H9 (cell line): Measurements from ENCODE around the gene RYR3. TPM values are rescaled to one million over a fixed set of nuclear protein-coding genes. Genes with fewer than 3 reads are reported as not detected.

ENCODE experiments used
- DNase-seq: peaks from one replicate; pipeline ENCODE4 v3.0.0-alpha.2; 2017
- H2AFZ ChIP-seq: one replicate; pipeline ENCODE4 v1.6.1; 2013; ENCODE audit warnings: mild to moderate bottlenecking, low read length, control low read depth, moderate library complexity
- H2AK5ac ChIP-seq: 2 replicates; pipeline ENCODE4 v1.6.1; 2013; ENCODE audit warnings: low read length, control low read depth, mixed read lengths; ENCODE audit not compliant: insufficient read length
- H2BK120ac ChIP-seq: one replicate; pipeline ENCODE4 v1.6.1; 2013; ENCODE audit warnings: low read depth, mild to moderate bottlenecking, low read length, control low read depth, inconsistent platforms; ENCODE audit not compliant: poor library complexity, severe bottlenecking
- H2BK12ac ChIP-seq: 2 replicates; pipeline ENCODE4 v1.6.1; 2013; ENCODE audit warnings: low read length, control low read depth, mixed read lengths, low read depth; ENCODE audit not compliant: insufficient read length
- H2BK15ac ChIP-seq: 2 replicates; pipeline ENCODE4 v1.6.1; 2013; ENCODE audit warnings: low read depth, low read length, control low read depth
- H2BK20ac ChIP-seq: one replicate; pipeline ENCODE4 v1.6.1; 2013; ENCODE audit warnings: low read depth, mild to moderate bottlenecking, low read length, control low read depth, inconsistent platforms; ENCODE audit not compliant: poor library complexity, severe bottlenecking
- H2BK5ac ChIP-seq: 2 replicates; pipeline ENCODE4 v1.6.1; 2013; ENCODE audit warnings: low read length, control low read depth, mixed read lengths; ENCODE audit not compliant: insufficient read length
- H3K14ac ChIP-seq: 2 replicates; pipeline ENCODE4 v1.6.1; 2013; ENCODE audit warnings: low read length, control low read depth; ENCODE audit not compliant: insufficient read depth
- H3K18ac ChIP-seq: 2 replicates; pipeline ENCODE4 v1.6.1; 2013; ENCODE audit warnings: low read depth, mild to moderate bottlenecking, mixed read lengths, low read length, control low read depth; ENCODE audit not compliant: insufficient read length
- H3K23ac ChIP-seq: 2 replicates; pipeline ENCODE4 v1.6.1; 2013; ENCODE audit warnings: low read length, control low read depth, mixed read lengths, low read depth; ENCODE audit not compliant: insufficient read length
- H3K23me2 ChIP-seq: 2 replicates; pipeline ENCODE4 v1.6.1; 2013; ENCODE audit warnings: low read depth, mild to moderate bottlenecking, mixed read lengths, low read length, control low read depth; ENCODE audit not compliant: insufficient read length, poor library complexity, severe bottlenecking
- H3K27ac ChIP-seq: 2 replicates; pipeline ENCODE4 v1.5.1; 2013; ENCODE audit warnings: low read length, control low read depth, mixed read lengths, low read depth; ENCODE audit not compliant: insufficient read length
- H3K27me3 ChIP-seq: 2 replicates; pipeline ENCODE4 v1.6.1; 2013; ENCODE audit warnings: low read length, control low read depth, inconsistent platforms; ENCODE audit not compliant: insufficient read depth
- H3K4ac ChIP-seq: 2 replicates; pipeline ENCODE4 v1.6.1; 2013; ENCODE audit warnings: low read depth, mild to moderate bottlenecking, control low read depth, inconsistent platforms, low read length, moderate library complexity
- H3K4me1 ChIP-seq: 2 replicates; pipeline ENCODE4 v1.6.1; 2013; ENCODE audit warnings: low read length, control low read depth, inconsistent platforms; ENCODE audit not compliant: insufficient read depth
- H3K4me2 ChIP-seq: 2 replicates; pipeline ENCODE4 v1.6.1; 2013; ENCODE audit warnings: low read length, control low read depth, mixed read lengths; ENCODE audit not compliant: insufficient read length, insufficient read depth
- H3K56ac ChIP-seq: 2 replicates; pipeline ENCODE4 v1.6.1; 2013; ENCODE audit warnings: low read depth, mild to moderate bottlenecking, mixed read lengths, low read length, control low read depth; ENCODE audit not compliant: insufficient read length
- H3K79me1 ChIP-seq: 2 replicates; pipeline ENCODE4 v1.6.1; 2013; ENCODE audit warnings: low read depth, mild to moderate bottlenecking, moderate library complexity, low read length, control low read depth, inconsistent platforms; ENCODE audit not compliant: insufficient read depth, poor library complexity, severe bottlenecking
- H3K79me2 ChIP-seq: 2 replicates; pipeline ENCODE4 v1.6.1; 2013; ENCODE audit warnings: low read length, control low read depth, inconsistent platforms; ENCODE audit not compliant: insufficient read depth
- H3K9ac ChIP-seq: 2 replicates; pipeline ENCODE4 v1.6.1; 2013; ENCODE audit warnings: low read length, control low read depth, mixed read lengths; ENCODE audit not compliant: insufficient read length; ENCODE audit errors: extremely low read depth
- H3K9me3 ChIP-seq: one replicate; pipeline ENCODE4 v1.6.1; 2013; ENCODE audit warnings: low read depth, low read length, inconsistent platforms; ENCODE audit not compliant: control insufficient read depth
- H3T11ph ChIP-seq: one replicate; pipeline ENCODE4 v1.6.1; 2013; ENCODE audit warnings: mild to moderate bottlenecking, low read length, control low read depth, inconsistent platforms
- H4K20me1 ChIP-seq: one replicate; pipeline ENCODE4 v1.6.1; 2013; ENCODE audit not compliant: control insufficient read depth, insufficient read length, insufficient read depth
- H4K5ac ChIP-seq: 2 replicates; pipeline ENCODE4 v1.6.1; 2013; ENCODE audit warnings: low read depth, mild to moderate bottlenecking, mixed read lengths, low read length, control low read depth; ENCODE audit not compliant: insufficient read length
- H4K8ac ChIP-seq: replicated peaks from 2 replicates; pipeline ENCODE4 v1.6.1; 2013; ENCODE audit warnings: low read length, control low read depth, mixed read lengths, low read depth; ENCODE audit not compliant: insufficient read length
- H4K91ac ChIP-seq: 2 replicates; pipeline ENCODE4 v1.6.1; 2013; ENCODE audit warnings: low read depth, mild to moderate bottlenecking, moderate library complexity, mixed read lengths, low read length, control low read depth; ENCODE audit not compliant: insufficient read length
- H3K27ac Mint-ChIP-seq, 3 experiments: 2 replicates in 2 of 3; 3 replicates in 1 of 3; pipeline ENCODE4 v1.8.0; 2020 to 2021; ENCODE audit warnings: mixed read lengths in 3 of 3, mild to moderate bottlenecking in 1 of 3, moderate library complexity in 1 of 3
- H3K27me3 Mint-ChIP-seq: 2 replicates; pipeline ENCODE4 v1.8.0; 2021; ENCODE audit warnings: low read depth, mild to moderate bottlenecking, moderate library complexity, mixed read lengths
- H3K36me3 Mint-ChIP-seq, 3 experiments: 2 replicates in 2 of 3; 3 replicates in 1 of 3; pipeline ENCODE4 v1.8.0; 2020 to 2021; ENCODE audit warnings: low read depth in 3 of 3, mixed read lengths in 3 of 3; ENCODE audit not compliant: insufficient read depth in 1 of 3
- H3K4me1 Mint-ChIP-seq, 2 experiments: 2 replicates each; pipeline ENCODE4 v1.8.0; 2020; ENCODE audit warnings: mixed read lengths in 2 of 2
- H3K4me3 Mint-ChIP-seq, 2 experiments: 2 replicates in 1 of 2; 3 replicates in 1 of 2; pipeline ENCODE4 v1.8.0; 2020 to 2021; ENCODE audit warnings: mild to moderate bottlenecking in 2 of 2, mixed read lengths in 2 of 2, moderate library complexity in 1 of 2
- H3K9me3 Mint-ChIP-seq, 2 experiments: 2 replicates in 1 of 2; 3 replicates in 1 of 2; pipeline ENCODE4 v1.8.0; 2020; ENCODE audit warnings: mild to moderate bottlenecking in 2 of 2, mixed read lengths in 2 of 2, moderate library complexity in 1 of 2
- WGBS: extraction: QIAGEN DNeasy Blood & Tissue Kit; methylation state at CpG from one replicate; pipeline ENCODE4 v1.1.7; 2013; ENCODE audit warnings: missing lambda C conversion rate, low lambda C conversion rate, mixed read lengths; ENCODE audit not compliant: insufficient read length; ENCODE audit errors: extremely low coverage; 5-methylcytosine and 5-hydroxymethylcytosine counted together
- total RNA-seq: library from RNA; stranded (reverse); gene quantifications from 2 replicates; pipeline ENCODE4 v1.2.1, GENCODE V29; 2021
- TF ChIP-seq, protein P1 (sequence below): fragments of 200-600 bp; sonication (generic); conservative IDR thresholded peaks from 3 replicates; pipeline ENCODE4 v1.8.0; 2021; ENCODE audit warnings: antibody characterized with exemption, mild to moderate bottlenecking

The RYR3 gene
- total RNA-seq, 1 experiment from 2014 or later, result 0.85 TPM

DNA sequence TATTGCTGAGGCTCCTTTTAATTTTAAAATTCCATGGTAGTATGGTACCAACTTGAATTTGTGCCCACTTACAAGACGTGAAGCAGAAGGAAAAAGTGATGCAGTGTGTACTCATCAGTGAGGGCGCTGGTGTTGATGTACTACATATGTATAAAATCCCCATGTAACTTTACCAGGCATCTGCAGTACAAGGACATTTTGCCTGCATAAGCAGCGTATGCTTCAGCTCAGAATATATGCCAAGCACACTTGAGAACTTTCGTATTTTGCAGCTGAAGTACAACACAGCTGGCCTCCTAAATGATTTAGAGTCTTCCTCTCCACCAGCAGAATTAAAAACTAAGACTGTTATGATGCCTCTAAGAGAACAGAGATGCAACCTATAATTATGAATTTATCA, 108.9 kb downstream of the RYR3 start:
- no peak overlapping the region for H2BK15ac ChIP-seq
- no peak overlapping the region for H3K18ac ChIP-seq
- no peak overlapping the region for H3K27ac ChIP-seq
- H3K23ac ChIP-seq, result no peak overlapping the region
- H2AFZ ChIP-seq, result no peak overlapping the region
- H2BK20ac ChIP-seq, result no peak overlapping the region
- H3K27me3 ChIP-seq, result no peaks in the 10 kb centered on the region
- no peak for DNase-seq
- H3K79me2 ChIP-seq, result no peaks in the 10 kb centered on the region
- no peak overlapping the region for H4K91ac ChIP-seq
- no peak overlapping the region for H3T11ph ChIP-seq
- H4K20me1 ChIP-seq, result no peaks in the 10 kb centered on the region
- WGBS, result no CpG with 5 or more reads among the region's 4 CpGs
- H3K56ac ChIP-seq, result no peak overlapping the region
- no peak overlapping the region for H2BK5ac ChIP-seq
- no peak overlapping the region for H4K8ac ChIP-seq
- no peaks in the 10 kb centered on the region for H3K79me1 ChIP-seq
- no peaks in the 10 kb centered on the region for H3K23me2 ChIP-seq
- H3K4me3 Mint-ChIP-seq, result no peak overlapping the region
- H3K27me3 Mint-ChIP-seq, result no peaks in the 10 kb centered on the region
- H3K9me3 ChIP-seq, result no peaks in the 10 kb centered on the region
- H3K36me3 Mint-ChIP-seq, result no peaks in the 10 kb centered on the region; a peak in 1 of 7 replicates
- no peak overlapping the region for H2AK5ac ChIP-seq
- H3K4me2 ChIP-seq, result no peak overlapping the region
- H3K14ac ChIP-seq, result no peak overlapping the region
- H2BK120ac ChIP-seq, result no peak overlapping the region
- TF ChIP-seq, protein P1, sequence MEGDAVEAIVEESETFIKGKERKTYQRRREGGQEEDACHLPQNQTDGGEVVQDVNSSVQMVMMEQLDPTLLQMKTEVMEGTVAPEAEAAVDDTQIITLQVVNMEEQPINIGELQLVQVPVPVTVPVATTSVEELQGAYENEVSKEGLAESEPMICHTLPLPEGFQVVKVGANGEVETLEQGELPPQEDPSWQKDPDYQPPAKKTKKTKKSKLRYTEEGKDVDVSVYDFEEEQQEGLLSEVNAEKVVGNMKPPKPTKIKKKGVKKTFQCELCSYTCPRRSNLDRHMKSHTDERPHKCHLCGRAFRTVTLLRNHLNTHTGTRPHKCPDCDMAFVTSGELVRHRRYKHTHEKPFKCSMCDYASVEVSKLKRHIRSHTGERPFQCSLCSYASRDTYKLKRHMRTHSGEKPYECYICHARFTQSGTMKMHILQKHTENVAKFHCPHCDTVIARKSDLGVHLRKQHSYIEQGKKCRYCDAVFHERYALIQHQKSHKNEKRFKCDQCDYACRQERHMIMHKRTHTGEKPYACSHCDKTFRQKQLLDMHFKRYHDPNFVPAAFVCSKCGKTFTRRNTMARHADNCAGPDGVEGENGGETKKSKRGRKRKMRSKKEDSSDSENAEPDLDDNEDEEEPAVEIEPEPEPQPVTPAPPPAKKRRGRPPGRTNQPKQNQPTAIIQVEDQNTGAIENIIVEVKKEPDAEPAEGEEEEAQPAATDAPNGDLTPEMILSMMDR, result no peak
- no peaks in the 10 kb centered on the region for H3K4me1 ChIP-seq
- H3K4me1 Mint-ChIP-seq, result no peaks in the 10 kb centered on the region
- no peak overlapping the region for H3K9ac ChIP-seq
- H2BK12ac ChIP-seq, result no peak overlapping the region
- H3K9me3 Mint-ChIP-seq, result no peaks in the 10 kb centered on the region; a peak in 1 of 5 replicates
- H4K5ac ChIP-seq, result no peak overlapping the region
- no peak overlapping the region for H3K27ac Mint-ChIP-seq
- H3K4ac ChIP-seq, result no peak overlapping the region
